ENCODE data around the gene NEURL1B.

GRCh38 chr5:172730981-172731679 is 90.1 kb downstream of the NEURL1B start:
- TF ChIP-seq CTCF (IDR thresholded peaks at IDR 0.05), result no peak
- no peak for TF ChIP-seq POLR2A (IDR thresholded peaks at IDR 0.05)
- TF ChIP-seq EP300 (IDR thresholded peaks at IDR 0.05), result no peak
- TF ChIP-seq POLR2AphosphoS5 (IDR thresholded peaks at IDR 0.05), result no peak

All from gastroesophageal sphincter (tissue), 3 donors.